BE2C (cell line): Measurements from ENCODE around the gene CHST2. TPM values are rescaled to one million over a fixed set of nuclear protein-coding genes. Genes with fewer than 3 reads are reported as not detected.
A peak's percentile ranks its signal among the peaks of the same experiment; 100 is the strongest.
"Not testable (repeated sequence)": the region's sequence is repeated elsewhere in the genome, so short reads cannot be mapped to it uniquely, and the experiment has no call there.

Experiments
- DNase-seq: peaks from one replicate; pipeline ENCODE4 v3.0.0-alpha.2; 2020
- H3K27me3 ChIP-seq: fragments of 250-450 bp; sonication (Bioruptor Pico); 2 replicates; pipeline ENCODE4 v1.5.1; 2020; ENCODE audit warnings: mild to moderate bottlenecking
- H3K36me3 ChIP-seq: fragments of 250-450 bp; sonication (Bioruptor Pico); 2 replicates; pipeline ENCODE4 v1.5.1; 2020; ENCODE audit warnings: mild to moderate bottlenecking
- H3K4me1 ChIP-seq: fragments of 250-450 bp; sonication (Bioruptor Pico); 2 replicates; pipeline ENCODE4 v1.5.1; 2020
- H3K4me3 ChIP-seq: 2 replicates; pipeline ENCODE4 v1.5.1; 2011; ENCODE audit warnings: low read depth, low read length
- H3K9me3 ChIP-seq: fragments of 250-450 bp; sonication (Bioruptor Pico); 2 replicates; pipeline ENCODE4 v1.5.1; 2020
- polyA plus RNA-seq: library from polyadenylated mRNA; unstranded; fragments of >200 nt; gene quantifications from one replicate; pipeline ENCODE4 v1.2.1, GENCODE V29; 2012; ENCODE audit warnings: low read depth, missing spikeins; ENCODE audit not compliant: insufficient read length, insufficient read depth
- TF ChIP-seq, protein P1 (sequence below): IDR thresholded peaks from 2 replicates; pipeline ENCODE4 v1.5.1; 2012; ENCODE audit warnings: mild to moderate bottlenecking, low read depth, low read length

CHST2 gene, protein sequence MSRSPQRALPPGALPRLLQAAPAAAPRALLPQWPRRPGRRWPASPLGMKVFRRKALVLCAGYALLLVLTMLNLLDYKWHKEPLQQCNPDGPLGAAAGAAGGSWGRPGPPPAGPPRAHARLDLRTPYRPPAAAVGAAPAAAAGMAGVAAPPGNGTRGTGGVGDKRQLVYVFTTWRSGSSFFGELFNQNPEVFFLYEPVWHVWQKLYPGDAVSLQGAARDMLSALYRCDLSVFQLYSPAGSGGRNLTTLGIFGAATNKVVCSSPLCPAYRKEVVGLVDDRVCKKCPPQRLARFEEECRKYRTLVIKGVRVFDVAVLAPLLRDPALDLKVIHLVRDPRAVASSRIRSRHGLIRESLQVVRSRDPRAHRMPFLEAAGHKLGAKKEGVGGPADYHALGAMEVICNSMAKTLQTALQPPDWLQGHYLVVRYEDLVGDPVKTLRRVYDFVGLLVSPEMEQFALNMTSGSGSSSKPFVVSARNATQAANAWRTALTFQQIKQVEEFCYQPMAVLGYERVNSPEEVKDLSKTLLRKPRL
- 1.3 TPM for polyA plus RNA-seq

- Histone ChIP-seq H3K36me3 (no peaks in the 10 kb centered on the region), H3K4me3 (peak within 1 kb of the TSS; percentile 86), H3K4me1 (no peaks in the 10 kb centered on the region), H3K27me3 (peaks cover 8% of the 10 kb centered on the region; the same call in 1 of the 2 replicates), H3K9me3 (no peaks in the 10 kb centered on the region; the same call in 1 of the 2 replicates)
- TF ChIP-seq, protein P1, sequence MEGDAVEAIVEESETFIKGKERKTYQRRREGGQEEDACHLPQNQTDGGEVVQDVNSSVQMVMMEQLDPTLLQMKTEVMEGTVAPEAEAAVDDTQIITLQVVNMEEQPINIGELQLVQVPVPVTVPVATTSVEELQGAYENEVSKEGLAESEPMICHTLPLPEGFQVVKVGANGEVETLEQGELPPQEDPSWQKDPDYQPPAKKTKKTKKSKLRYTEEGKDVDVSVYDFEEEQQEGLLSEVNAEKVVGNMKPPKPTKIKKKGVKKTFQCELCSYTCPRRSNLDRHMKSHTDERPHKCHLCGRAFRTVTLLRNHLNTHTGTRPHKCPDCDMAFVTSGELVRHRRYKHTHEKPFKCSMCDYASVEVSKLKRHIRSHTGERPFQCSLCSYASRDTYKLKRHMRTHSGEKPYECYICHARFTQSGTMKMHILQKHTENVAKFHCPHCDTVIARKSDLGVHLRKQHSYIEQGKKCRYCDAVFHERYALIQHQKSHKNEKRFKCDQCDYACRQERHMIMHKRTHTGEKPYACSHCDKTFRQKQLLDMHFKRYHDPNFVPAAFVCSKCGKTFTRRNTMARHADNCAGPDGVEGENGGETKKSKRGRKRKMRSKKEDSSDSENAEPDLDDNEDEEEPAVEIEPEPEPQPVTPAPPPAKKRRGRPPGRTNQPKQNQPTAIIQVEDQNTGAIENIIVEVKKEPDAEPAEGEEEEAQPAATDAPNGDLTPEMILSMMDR = no peak
- DNase-seq = peak; percentile 88
Observed at GRCh38 chr3:143119009-143119914, at the start of gene CHST2. Gene CHST2 (plus strand): TSS chr3:143119771. CDS start chr3:143120817, 1,046 bp downstream.

DNA sequence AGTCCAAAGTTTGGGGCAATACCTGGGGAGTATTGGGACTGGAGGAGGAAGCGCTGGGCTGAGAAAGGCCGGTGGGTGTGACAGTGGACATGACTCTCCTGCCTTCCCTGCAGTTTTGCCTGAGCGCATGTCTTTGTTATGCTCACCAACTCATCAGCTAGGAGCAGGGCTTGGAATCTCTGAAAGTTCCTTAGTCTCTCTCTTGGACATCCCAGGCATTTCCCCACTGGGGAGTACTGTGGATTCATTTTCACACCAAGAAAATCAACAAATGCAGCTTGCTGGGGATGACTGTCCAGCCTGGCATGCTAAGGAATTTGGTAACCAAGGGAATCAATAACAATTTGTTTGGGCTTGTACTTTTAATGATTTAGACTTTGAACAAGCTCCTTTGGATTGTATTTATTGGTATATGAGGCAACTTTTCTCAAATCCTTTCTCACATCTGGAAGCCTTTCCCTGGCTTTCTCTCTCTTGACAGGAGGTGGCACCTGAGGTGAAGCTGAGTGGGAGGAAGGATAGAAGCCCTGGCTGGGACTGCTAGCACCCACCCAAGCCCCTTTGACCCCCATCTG is 48.5 kb upstream of the CHST2 start:
- Histone ChIP-seq H3K27me3 (no peaks in the 10 kb centered on the region), H3K36me3 (no peaks in the 10 kb centered on the region), H3K4me1 (no peaks in the 10 kb centered on the region), H3K9me3 (no peaks in the 10 kb centered on the region), H3K4me3 (no peak overlapping the region)
- TF ChIP-seq, protein P1 = no peak
- DNase-seq = no peak

DNA sequence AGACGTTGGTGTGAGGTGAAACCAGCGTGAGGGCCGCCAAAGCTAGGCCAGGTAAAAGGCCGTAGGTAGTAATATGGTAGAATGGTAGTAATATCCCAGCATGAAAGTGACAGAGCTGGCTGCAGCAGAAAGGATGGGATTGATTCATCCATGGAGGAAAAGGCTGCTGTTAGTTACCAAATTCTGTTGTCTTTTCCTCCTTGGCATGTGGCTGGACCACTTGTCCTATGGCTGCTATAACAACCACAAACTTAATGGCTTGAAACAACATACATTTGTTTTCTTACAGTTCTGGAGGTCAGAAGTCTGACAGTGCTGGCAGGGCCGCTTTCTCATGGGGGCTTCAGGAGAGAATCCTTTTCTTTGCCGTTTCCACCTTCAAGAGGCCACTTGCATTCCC is 47.8 kb upstream of the CHST2 start:
- DNase-seq = no peak
- no peaks in the 10 kb centered on the region for H3K9me3 ChIP-seq
- TF ChIP-seq, protein P1 = no peak
- H3K4me3 ChIP-seq = no peak overlapping the region
- H3K36me3 ChIP-seq = no peaks in the 10 kb centered on the region
- no peaks in the 10 kb centered on the region for H3K27me3 ChIP-seq
- H3K4me1 ChIP-seq = no peaks in the 10 kb centered on the region

GRCh38 chr3:143072298-143073020 is 47.1 kb upstream of the CHST2 start:
- not testable (repeated sequence) for H3K27me3 ChIP-seq, H3K4me1 ChIP-seq, H3K4me3 ChIP-seq, DNase-seq, H3K9me3 ChIP-seq, H3K36me3 ChIP-seq

GRCh38 chr3:143073541-143073940 is 46.0 kb upstream of the CHST2 start:
- DNase-seq, H3K27me3 ChIP-seq: not testable (repeated sequence)

GRCh38 chr3:143073983-143074382 is 45.6 kb upstream of the CHST2 start:
- not testable (repeated sequence) for DNase-seq, H3K4me3 ChIP-seq, H3K27me3 ChIP-seq, H3K36me3 ChIP-seq, H3K4me1 ChIP-seq, H3K9me3 ChIP-seq

More at GRCh38 chr3:143073541-143073940, 46.0 kb upstream of the CHST2 start:
- H3K4me3 ChIP-seq, H3K36me3 ChIP-seq, H3K9me3 ChIP-seq, H3K4me1 ChIP-seq: not testable (repeated sequence)

- Histone ChIP-seq H3K4me1 (no peaks in the 10 kb centered on the region), H3K27me3 (no peaks in the 10 kb centered on the region)
Observed at GRCh38 chr3:143078883-143079282, 40.7 kb upstream of the CHST2 start.

More at GRCh38 chr3:143078883-143079282, 40.7 kb upstream of the CHST2 start:
- Histone ChIP-seq H3K36me3 (no peaks in the 10 kb centered on the region), H3K4me3 (no peak overlapping the region), H3K9me3 (no peaks in the 10 kb centered on the region)
- TF ChIP-seq, protein P1 = no peak
- DNase-seq = no peak
